K562 (cell line): Measurements from ENCODE around the gene THAP11. TPM values are rescaled to one million over a fixed set of nuclear protein-coding genes. Genes with fewer than 3 reads are reported as not detected.

ENCODE experiments used
- ATAC-seq: fragments of 200-7000 bp; cut with Tn5 transposase; 3 replicates; pipeline ENCODE4 v1.9.1; 2020; ENCODE audit warnings: moderate library complexity
- BruUV-seq: library from RNA; stranded (reverse); fragments of 400-500 nt; replicated peaks from 2 replicates; lab custom pipeline; 2021; lab: Mats Ljungman, UMichigan
- CTCF ChIA-PET: fragments of 300-600 bp; formaldehyde crosslinking; extraction: SDS; loops from one replicate; lab custom pipeline; 2021; ENCODE audit warnings: low intra/inter-chr PET ratio; lab: Yijun Ruan, JAX
- POLR2A ChIA-PET: fragments of 300-600, 350-650 bp; sonication (Branson Sonifier 250); formaldehyde crosslinking; extraction: SDS; loops from one replicate; lab custom pipeline; 2021; ENCODE audit warnings: antibody characterized with exemption, inconsistent platforms; lab: Yijun Ruan, JAX
- DNase-seq, 4 experiments: peaks; one replicate each; pipeline versions ENCODE4 v3.0.0 to v3.0.0-alpha.2; 2011 to 2018; ENCODE audit warnings: low spot score in 3 of 4, mixed read lengths in 3 of 4; ENCODE audit errors: extremely low read depth in 1 of 4
- FAIRE-seq: peaks from 2 replicates; lab custom pipeline; 2011; peaks lifted over from hg19 to GRCh38; lab: Jason Lieb, UNC
- H2AFZ ChIP-seq: 2 replicates; pipeline ENCODE4 v1.6.0; 2011; ENCODE audit warnings: low read depth, low read length, control low read depth, inconsistent platforms
- H3K27ac ChIP-seq: fragments of 200-600 bp; 3 replicates; pipeline ENCODE4 v1.8.0; 2011; ENCODE audit warnings: low read depth, mild to moderate bottlenecking, control low read depth, inconsistent platforms, low read length, moderate library complexity, mixed read lengths; ENCODE audit errors: extremely low read depth
- H3K27me3 ChIP-seq, 2 experiments: fragments of 300-600 bp in 1 of 2; 2 replicates in 1 of 2; 3 replicates in 1 of 2; pipeline versions ENCODE4 v1.6.0 to v1.8.0; 2011; ENCODE audit warnings: inconsistent platforms in 2 of 2, low read length in 2 of 2, mild to moderate bottlenecking in 1 of 2, mixed read lengths in 1 of 2, moderate library complexity in 1 of 2; ENCODE audit not compliant: control insufficient read depth in 2 of 2, insufficient read depth in 2 of 2
- H3K36me3 ChIP-seq: fragments of 300-600 bp; 3 replicates; pipeline ENCODE4 v1.8.0; 2011; ENCODE audit warnings: mild to moderate bottlenecking, low read length, inconsistent platforms; ENCODE audit not compliant: control insufficient read depth, insufficient read depth
- H3K4me1 ChIP-seq, 2 experiments: fragments of 200-600 bp in 1 of 2; replicated peaks in 1 of 2; 2 replicates in 1 of 2; 3 replicates in 1 of 2; pipeline versions ENCODE4 v1.5.1 to v1.8.0; 2011; ENCODE audit warnings: inconsistent platforms in 2 of 2, low read length in 2 of 2, mild to moderate bottlenecking in 1 of 2, mixed read lengths in 1 of 2, moderate library complexity in 1 of 2; ENCODE audit not compliant: control insufficient read depth in 2 of 2, insufficient read depth in 2 of 2
- H3K4me2 ChIP-seq: 2 replicates; pipeline ENCODE4 v1.6.1; 2011; ENCODE audit warnings: low read length, control low read depth, inconsistent platforms, mixed read lengths; ENCODE audit not compliant: insufficient read depth
- H3K4me3 ChIP-seq: fragments of 200-600 bp; sonication (generic), shearing (Covaris generic); 2 replicates; pipeline ENCODE4 v1.5.1; 2016; ENCODE audit warnings: control low read depth, inconsistent platforms
- H3K79me2 ChIP-seq: fragments of 200-600 bp; 3 replicates; pipeline ENCODE4 v1.8.0; 2011; ENCODE audit warnings: low read length, inconsistent platforms; ENCODE audit not compliant: control insufficient read depth, insufficient read depth
- H3K9ac ChIP-seq, 2 experiments: 2 replicates each; pipeline versions ENCODE4 v1.6.0 to v1.6.1; 2011; ENCODE audit warnings: low read depth in 2 of 2, low read length in 2 of 2, control low read depth in 1 of 2, inconsistent platforms in 1 of 2, mild to moderate bottlenecking in 1 of 2, mixed read lengths in 1 of 2; ENCODE audit not compliant: insufficient read depth in 1 of 2
- H3K9me1 ChIP-seq: one replicate; pipeline ENCODE4 v1.6.0; 2011; ENCODE audit warnings: inconsistent platforms, mild to moderate bottlenecking, low read length, moderate library complexity; ENCODE audit not compliant: control insufficient read depth, insufficient read depth
- H3K9me3 ChIP-seq: replicated peaks from 2 replicates; pipeline ENCODE4 v1.5.1; 2011; ENCODE audit warnings: low read depth, low read length, inconsistent platforms; ENCODE audit not compliant: control insufficient read depth, insufficient read depth
- H4K20me1 ChIP-seq: replicated peaks from 2 replicates; pipeline ENCODE4 v1.6.1; 2011; ENCODE audit warnings: low read length, inconsistent platforms, mixed read lengths; ENCODE audit not compliant: control insufficient read depth, insufficient read depth
- BCOR ChIP-seq: fragments of 450-650 bp; IDR thresholded peaks from 2 replicates; pipeline ENCODE4 v1.6.1; 2016
- GABPB1 ChIP-seq: sonication (generic); formaldehyde crosslinking; IDR thresholded peaks from 2 replicates; pipeline ENCODE4 v1.8.0; 2022; ENCODE audit warnings: mild to moderate bottlenecking, missing genetic modification reagents
- GATAD2A ChIP-seq: fragments of 450-650 bp; IDR thresholded peaks from 2 replicates; pipeline ENCODE4 v1.6.1; 2017
- RBM25 ChIP-seq: fragments of 200-400 bp; formaldehyde crosslinking; IDR thresholded peaks from 2 replicates; pipeline ENCODE4 v1.6.1; 2018; ENCODE audit warnings: low read length, low read depth, moderate library complexity; ENCODE audit not compliant: severe bottlenecking
- SMAD4 ChIP-seq: fragments of 250-450 bp; sonication (Bioruptor Pico); conservative IDR thresholded peaks from 2 replicates; pipeline ENCODE4 v1.8.0; 2021; ENCODE audit warnings: inconsistent platforms, mild to moderate bottlenecking, moderate library complexity
- ZC3H8 ChIP-seq: fragments of 450-650 bp; IDR thresholded peaks from 2 replicates; pipeline ENCODE4 v1.6.1; 2017
- ZFP36 ChIP-seq: fragments of 150-350 bp; IDR thresholded peaks from 2 replicates; pipeline ENCODE4 v1.6.1; 2018; ENCODE audit warnings: low read length, low read depth; ENCODE audit not compliant: partially characterized antibody
- ZNF384 ChIP-seq: IDR thresholded peaks from 2 replicates; pipeline ENCODE4 v1.6.1; 2012; ENCODE audit warnings: low read depth, low read length, improper control_type of control experiment
- ZNF586 ChIP-seq: fragments of 450-650 bp; formaldehyde crosslinking; conservative IDR thresholded peaks from 2 replicates; pipeline ENCODE4 v1.4.0; 2020; ENCODE audit warnings: mild to moderate bottlenecking, moderate library complexity
- ZNF655 ChIP-seq: fragments of 250-450 bp; sonication (Bioruptor Pico); IDR thresholded peaks from 2 replicates; pipeline ENCODE4 v1.5.0; 2021
- WGBS: fragments of 100-300 bp; shearing (Covaris generic); methylation state at CpG from one replicate; pipeline ENCODE4 v1.1.6; 2016; ENCODE audit warnings: low coverage, mixed read lengths; ENCODE audit not compliant: insufficient coverage; ENCODE audit errors: missing lambda C conversion rate; 5-methylcytosine and 5-hydroxymethylcytosine counted together
- in situ Hi-C: fragments of 300-500 bp; cut with MboI; formaldehyde crosslinking; loops from 4 replicates; pipeline ENCODE4 v1.15.0; 2018; ENCODE audit warnings: inconsistent platforms, mixed read lengths
- intact Hi-C: fragments of 100-400 bp; cut with micrococcal nuclease; formaldehyde crosslinking; loops from 2 replicates; pipeline ENCODE4 v1.14.2; 2022
- polyA plus RNA-seq, 8 experiments: library from polyadenylated mRNA; depleted of rRNA in 4 of 8; stranded (reverse) in 5 of 8; unstranded in 3 of 8; fragments of >200 nt; fragmentation: Nextera tagmentation in 2 of 8; fragmentation: Illumina TruSeq in 1 of 8; extraction: Ambion mirVana in 2 of 8; extraction: Trizol in 1 of 8; gene quantifications; 2 replicates each; pipeline versions ENCODE4 v1.2.1 to v1.2.3, GENCODE V29; 2011 to 2014; ENCODE audit warnings: inconsistent platforms in 1 of 8, missing spikeins in 1 of 8
- total RNA-seq, 7 experiments: library from RNA; depleted of rRNA in 6 of 7; stranded (reverse); fragments of >200 nt in 6 of 7; fragmentation: Illumina TruSeq in 2 of 7; extraction: Trizol in 2 of 7; gene quantifications; 2 replicates each; pipeline versions ENCODE4 v1.2.1 to v1.2.3, GENCODE V29; 2011 to 2021; ENCODE audit warnings: low replicate concordance in 1 of 7

Gene THAP11
- total and polyA plus RNA-seq, 9 of the 15 experiments (the other 6 are each of a cell fraction or from before 2014, with no cell fraction given): 2.4 to 31.6 (median 21.4) TPM

DNA sequence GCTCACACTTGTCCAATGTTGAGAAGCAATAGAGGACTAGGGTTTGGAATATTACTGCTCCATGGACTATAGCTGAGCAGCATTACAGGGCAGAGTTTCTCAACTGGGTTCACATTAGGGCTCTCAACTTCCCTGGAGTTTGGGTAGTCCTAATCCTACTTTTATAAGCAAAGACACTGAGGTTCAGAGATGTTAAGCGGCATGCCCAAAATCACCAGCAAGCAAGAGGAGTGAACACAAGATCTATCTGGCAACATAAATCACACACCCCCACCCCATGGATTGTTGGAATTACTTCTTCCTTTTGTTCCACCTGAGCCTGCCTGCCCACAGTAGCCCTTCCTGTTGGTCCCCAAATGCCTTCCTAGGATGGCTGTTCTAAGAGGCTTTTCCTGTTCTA is 30.2 kb upstream of the THAP11 start:
- Histone ChIP-seq H3K4me1 (peaks cover 5 to 12% of the 10 kb centered on the region in 2 experiments; a peak in 3 of 5 replicates), H3K9me1 (no peaks in the 10 kb centered on the region), H3K27me3 (no peaks in the 10 kb centered on the region), H3K9me3 (no peaks in the 10 kb centered on the region), H2AFZ (no peak overlapping the region), H4K20me1 (no peaks in the 10 kb centered on the region), H3K27ac (no peak overlapping the region), H3K4me2 (no peak overlapping the region), H3K4me3 (no peak overlapping the region), H3K9ac (no peak overlapping the region), H3K36me3 (no peaks in the 10 kb centered on the region), H3K79me2 (no peaks in the 10 kb centered on the region)
- DNase-seq (no peak), FAIRE-seq (no peak), ATAC-seq (no peak)
- ChIA-PET POLR2A (no interaction called here), CTCF (no interaction called here)
- intact Hi-C loops: no loop called here
- TF ChIP-seq GABPB1 (CRISPR knock-in tag): no peak
- no peak for TF ChIP-seq GATAD2A
- TF ChIP-seq ZNF384: no peak
- peak; percentile 67 for TF ChIP-seq ZFP36
- TF ChIP-seq ZC3H8: no peak
- TF ChIP-seq RBM25: peak; percentile 66
- no peak for TF ChIP-seq SMAD4 (CRISPR knock-in tag)
- no peak for TF ChIP-seq ZNF586 (CRISPR knock-in tag)
- no peak for TF ChIP-seq ZNF655 (CRISPR knock-in tag)
- TF ChIP-seq BCOR: peak; percentile 47; the same call in 1 of the 2 replicates
- WGBS: 42% methylated on average over 1 of the region's 1 CpG
- in situ Hi-C loops: loop anchor here (10.0 kb wide), 1 partner anchor 233 kb away; no protein-coding TSS in a partner anchor
- no TSS peak for BruUV-seq
